Activated T-cell treated with anti-CD3 and anti-CD28 coated beads for 24 hours (primary cell): ENCODE measurements around the gene TBC1D17.
A peak's percentile ranks its signal among the peaks of the same experiment; 100 is the strongest.

Experiments
- DNase-seq: peaks from one replicate; pipeline ENCODE4 v3.0.0-alpha.2; 2020; ENCODE audit warnings: low read depth

Gene TBC1D17

DNA sequence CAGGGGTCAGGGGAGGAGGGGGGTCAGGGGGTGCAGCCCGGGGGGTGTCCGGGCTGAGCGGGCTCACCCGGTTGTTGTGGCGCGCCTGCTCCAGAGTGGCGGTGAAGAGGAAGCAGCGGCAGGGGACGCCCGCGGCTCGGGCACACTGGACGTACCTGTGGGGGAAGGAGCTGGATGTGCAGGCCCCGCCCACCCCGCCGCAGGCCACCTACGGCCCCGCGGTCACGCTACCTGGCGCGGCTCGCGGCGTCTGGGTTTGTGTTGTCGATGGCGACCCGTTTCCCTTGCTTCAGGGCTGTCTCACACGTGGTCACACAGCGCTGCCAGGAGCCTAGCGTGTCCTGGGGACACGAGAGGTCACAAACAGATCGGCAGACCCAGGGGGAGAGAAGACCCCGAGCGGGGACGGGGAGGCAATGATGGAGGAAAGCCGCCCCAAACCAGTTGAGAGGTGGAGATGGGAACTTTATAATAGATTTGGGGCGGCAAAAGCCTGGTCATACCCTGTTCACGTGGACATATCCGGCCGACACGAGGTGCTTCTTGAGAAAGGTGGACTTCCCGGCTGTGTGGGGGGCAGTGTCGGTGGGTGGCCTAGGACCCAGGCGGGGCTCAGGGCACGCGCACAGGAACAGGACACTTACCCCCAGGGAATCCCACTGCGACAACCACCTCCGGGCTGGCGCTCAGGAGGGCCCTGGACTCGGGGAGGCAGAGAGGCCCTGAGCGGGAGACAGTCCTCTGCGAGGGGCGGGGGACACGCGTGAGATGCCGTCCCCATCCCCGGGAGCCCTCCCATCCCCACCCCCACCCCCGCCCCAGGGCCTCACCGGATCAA lies 15.7 kb upstream of the TBC1D17 start:
- no peak for DNase-seq

- no peak for DNase-seq
These were observed 14.9 kb upstream of the TBC1D17 start for GRCh38 chr19:49862391-49863253.

- no peak for DNase-seq
These were observed 14.1 kb upstream of the TBC1D17 start for GRCh38 chr19:49863254-49863934.

GRCh38 chr19:49863935-49864320 lies 13.6 kb upstream of the TBC1D17 start:
- no peak for DNase-seq

DNA sequence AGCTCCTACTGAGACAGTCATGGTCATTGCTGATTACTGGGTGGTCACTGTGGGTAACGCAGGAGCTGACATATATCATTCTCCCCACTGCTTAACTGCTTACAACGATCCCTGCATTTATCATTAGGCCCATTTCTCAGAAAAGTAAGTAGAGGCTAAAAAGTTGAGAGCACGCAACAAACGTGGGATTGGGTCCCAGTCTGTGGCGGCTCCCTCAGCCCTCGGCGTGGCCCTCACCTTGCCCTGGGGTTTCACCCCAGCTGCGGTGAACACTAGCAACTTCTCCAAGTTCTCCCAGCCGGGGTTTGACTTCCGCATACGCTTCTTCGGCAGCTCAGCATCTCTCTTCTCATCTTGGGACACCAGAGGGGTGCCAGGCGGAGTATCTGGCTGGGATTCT lies 12.6 kb upstream of the TBC1D17 start:
- no peak for DNase-seq

- DNase-seq, result peak; percentile 86
These were observed 10.3 kb upstream of the TBC1D17 start, which contains the start of gene PNKP for GRCh38 chr19:49866933-49867782. TSS of gene PNKP (minus strand) at chr19:49867576. CDS start at chr19:49867204, 372 bp downstream.

DNA sequence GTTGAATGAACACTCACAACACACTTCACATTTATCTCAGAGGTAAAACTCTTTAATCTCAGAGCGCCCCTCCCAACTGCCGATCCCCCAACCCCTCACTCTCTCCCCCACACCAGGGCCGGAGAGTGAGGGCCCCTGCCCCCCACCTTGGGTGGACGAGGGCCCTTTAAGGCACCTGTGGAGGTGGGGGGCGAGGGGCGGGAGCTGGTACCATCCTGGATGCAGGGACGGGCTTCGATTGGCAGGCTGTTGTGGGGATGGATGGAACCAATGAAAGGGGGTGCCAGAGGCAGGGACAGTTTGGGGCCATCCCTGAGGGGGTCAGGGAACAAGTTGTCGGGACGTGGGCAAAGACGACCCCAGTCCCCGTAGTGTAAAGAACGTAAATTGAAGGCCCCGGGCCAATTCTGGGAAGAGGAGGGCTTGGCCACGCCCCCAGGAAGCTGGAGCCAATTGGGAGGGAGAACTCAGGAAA lies 8.5 kb upstream of the TBC1D17 start:
- no peak for DNase-seq

DNA sequence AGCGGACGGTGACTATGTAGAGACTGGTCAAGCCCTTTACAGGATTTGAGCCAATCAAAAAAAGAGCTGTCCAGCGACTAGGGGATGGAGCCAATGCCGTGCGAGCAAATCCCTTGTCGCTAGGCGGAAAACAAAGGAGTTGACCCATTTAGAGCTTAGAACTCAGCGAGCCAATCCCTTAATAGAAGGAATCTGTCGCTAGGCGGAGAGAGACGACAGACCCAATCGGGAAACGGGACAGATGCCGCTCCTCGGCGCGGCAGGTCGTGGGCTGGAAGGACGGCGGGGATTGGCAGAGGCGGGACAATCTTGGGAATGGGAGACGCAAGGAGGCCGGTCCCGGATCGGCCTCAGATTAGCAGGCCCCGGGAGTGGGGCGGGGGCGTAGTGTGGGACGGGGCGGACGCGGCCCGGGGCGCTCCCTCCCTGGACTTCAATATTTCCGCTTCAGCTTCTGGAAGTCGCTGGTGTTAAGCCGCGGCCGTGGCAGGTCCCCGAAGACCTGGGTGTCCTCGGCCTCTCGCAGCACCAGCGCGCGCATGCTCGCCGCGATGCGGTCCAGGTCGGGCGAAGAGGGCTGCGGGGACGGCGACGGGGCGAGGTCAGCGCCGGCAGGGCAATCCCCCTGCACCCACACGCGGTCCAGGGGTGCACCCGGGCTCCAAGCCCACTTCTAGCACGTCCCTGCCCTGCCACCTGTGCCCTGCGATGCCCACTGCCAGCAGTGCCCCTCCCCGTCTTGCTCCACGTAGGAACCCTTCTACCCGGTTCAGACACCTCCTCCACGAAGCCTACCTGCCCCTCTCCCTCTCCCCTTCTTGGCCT lies 7.8 kb upstream of the TBC1D17 start:
- peak; percentile 89 for DNase-seq

GRCh38 chr19:49870309-49870901 lies 7.1 kb upstream of the TBC1D17 start:
- DNase-seq, result no peak

DNA sequence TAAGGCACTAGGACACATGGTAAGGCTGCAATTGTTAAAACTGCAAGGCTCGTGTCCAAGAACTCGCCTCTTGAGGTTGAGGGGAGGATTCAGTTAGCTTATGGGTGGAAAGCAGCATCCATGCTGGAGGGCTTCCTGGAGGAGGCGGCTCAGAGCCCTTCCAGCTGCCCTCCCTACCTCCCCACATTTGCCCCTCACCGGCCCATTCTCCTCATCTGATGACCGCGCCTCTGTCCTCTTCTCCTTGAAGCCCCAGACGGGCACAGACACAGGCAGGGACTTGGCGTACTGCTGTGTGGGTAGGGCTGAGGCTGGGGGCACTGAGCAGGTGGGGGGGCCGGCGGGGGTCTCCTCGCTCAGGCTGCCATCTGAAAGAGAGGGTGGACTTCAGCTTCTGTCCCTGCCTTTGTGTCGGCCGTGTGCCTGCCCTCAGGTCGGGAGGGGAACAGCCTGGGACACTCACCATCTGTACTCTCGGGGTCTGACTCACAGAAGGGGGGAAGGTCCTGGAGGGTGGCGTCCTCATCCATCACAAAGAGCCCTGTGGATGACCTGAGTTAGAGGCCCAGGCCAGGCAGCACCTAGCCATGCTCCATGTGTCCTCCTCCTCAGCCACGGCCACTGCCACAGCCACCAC lies 6.0 kb upstream of the TBC1D17 start:
- DNase-seq, result no peak

GRCh38 chr19:49872245-49873128 lies 5.0 kb upstream of the TBC1D17 start:
- no peak for DNase-seq

DNA sequence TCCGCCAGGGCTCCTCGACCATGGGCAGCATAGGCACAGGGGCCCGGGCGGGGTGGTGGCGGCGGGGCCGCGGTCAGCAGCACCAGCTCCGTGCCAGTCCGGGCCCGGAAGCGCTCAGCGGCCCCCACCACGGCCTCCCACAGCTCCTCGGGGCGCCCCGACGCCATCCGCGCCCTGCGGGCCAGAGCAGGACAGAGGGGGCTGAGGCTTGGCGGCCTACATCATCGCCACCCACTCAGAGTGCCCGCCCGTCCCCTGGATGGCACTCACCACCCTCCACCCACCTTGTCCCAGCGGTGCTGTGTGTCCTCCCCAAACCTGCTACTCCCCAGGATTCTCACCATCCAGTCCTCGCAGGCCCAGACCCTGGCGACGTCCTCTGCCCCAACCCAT lies 4.4 kb upstream of the TBC1D17 start:
- DNase-seq, result no peak

GRCh38 chr19:49873834-49874233 lies 3.7 kb upstream of the TBC1D17 start:
- DNase-seq, result no peak

- no peak for DNase-seq
These were observed 2.9 kb upstream of the TBC1D17 start for GRCh38 chr19:49874503-49875157.

DNA sequence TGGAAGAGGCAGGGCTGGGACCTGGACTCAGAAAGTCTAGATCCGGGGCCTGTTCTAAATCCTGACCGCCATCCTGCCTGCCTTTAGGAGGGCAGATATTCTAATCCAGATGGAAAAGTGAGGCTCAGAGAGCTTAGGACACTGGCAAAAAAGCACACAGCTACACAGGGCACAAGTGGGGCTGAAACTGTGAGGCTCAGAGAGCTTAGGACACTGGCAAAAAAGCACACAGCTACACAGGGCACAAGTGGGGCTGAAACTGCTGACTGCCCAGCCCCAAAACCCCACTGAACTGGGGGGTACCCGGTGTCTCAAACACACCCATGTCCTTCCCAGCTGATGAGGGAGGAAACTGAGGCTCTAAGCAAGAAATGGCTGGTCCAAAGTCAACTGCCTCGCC lies 2.3 kb upstream of the TBC1D17 start:
- DNase-seq, result no peak

- DNase-seq, result peak; percentile 40
These were observed 1.6 kb upstream of the TBC1D17 start for GRCh38 chr19:49875857-49876421.

DNA sequence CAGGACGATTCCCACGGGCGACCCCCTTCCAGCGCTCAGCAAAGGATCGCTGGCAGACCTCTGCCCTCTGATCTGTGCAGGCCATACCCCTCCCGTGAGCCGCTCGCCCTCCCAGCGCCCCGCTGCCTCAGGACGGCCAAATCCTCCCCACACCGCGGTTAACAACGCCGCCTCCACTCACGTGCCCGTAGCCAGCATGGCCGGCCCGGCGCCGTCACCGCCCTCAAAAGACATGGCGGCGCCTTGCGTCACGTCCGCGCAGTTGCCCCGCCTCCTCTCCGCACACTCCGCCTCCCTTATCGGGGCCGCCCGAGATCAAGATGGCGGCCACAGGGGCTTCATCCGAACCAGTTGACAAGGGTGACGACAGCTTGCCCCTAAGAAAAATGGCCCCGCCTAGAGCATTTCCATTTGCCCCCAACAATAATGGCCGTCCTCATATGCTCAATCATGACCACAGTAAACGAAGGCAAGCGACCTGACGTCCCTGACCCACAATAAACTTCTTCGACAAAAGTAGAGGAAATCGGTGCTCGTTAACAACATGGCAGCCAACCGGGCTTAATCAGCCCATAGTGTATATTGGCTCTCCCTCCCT lies 981 bp upstream of the TBC1D17 start:
- DNase-seq, result peak; percentile 97
